ENCODE results near the gene TMOD4.

Gene TMOD4

DNA sequence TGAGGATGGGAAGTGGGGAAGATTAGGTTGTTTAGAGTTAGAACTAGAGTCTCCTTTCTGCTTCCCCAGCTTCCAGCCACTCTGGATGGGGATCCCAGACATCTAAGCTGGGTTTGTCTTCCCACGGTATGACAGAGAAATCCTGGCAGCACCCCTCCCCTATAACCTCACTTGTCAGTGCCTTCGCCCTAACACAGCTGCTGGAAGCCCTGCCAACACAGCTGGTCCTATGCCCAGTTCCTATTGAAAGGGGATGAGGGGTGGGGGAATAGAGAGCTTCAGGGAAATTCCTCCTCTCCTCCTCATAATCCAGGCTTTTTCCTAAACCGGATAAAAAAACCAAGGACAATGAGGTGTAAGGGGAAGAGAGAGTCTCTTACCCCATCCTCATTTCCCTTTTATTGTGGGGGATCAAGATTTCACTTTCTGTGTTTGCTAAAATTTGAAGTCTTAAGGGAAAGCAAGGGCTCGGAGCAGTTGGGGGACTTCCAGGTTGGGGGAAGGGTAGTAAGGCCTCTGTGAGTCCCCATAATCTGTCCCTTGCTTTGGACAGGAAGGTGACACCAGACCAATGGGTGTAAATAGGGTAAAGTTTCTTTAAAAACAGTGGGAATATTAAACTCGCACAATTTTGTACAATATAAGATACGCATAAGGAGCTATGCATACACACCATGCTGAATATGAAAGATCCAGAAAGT is 590 bp downstream of the TMOD4 start:
- DNase-seq: no peak

DNA sequence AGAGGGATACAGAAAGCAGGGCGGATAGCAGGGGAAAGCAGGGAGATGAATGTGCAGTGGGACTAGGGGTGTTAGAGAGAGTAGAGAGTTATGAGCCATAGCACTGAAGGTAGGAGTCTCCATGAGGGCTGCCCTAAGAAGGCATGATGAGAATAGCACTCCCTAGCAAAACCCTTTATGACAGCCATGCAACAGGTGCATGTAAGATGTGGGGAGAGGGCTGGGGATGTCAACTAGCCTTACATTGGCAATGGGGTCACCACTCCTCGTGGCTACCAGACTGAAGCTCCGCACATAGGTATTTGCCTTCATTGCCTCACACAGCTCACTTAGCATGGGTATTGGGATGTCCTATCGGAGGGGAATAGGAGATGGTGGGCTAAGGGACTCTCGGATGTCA is 4.6 kb downstream of the TMOD4 start:
- DNase-seq: no peak

DNA sequence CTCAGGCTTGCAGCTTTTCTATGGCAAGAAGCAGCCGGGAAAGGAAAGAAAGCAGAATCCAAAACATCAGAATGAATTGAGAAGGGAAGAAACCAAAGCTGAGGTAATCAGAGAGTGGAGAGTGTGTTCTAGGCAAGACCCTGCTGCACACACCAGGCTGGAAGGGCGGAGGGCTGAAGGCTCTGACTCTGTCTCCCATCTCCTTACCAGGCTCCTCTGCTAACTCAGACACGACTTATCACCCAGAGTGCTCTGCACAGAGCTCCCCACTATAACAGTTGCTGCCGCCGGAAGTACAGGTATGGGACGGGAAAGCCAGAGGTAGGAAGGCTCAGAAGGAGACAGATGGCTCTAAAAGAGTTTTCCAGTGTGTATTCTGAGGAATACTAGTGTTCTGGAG is 8.7 kb downstream of the TMOD4 start:
- DNase-seq: no peak

DNA sequence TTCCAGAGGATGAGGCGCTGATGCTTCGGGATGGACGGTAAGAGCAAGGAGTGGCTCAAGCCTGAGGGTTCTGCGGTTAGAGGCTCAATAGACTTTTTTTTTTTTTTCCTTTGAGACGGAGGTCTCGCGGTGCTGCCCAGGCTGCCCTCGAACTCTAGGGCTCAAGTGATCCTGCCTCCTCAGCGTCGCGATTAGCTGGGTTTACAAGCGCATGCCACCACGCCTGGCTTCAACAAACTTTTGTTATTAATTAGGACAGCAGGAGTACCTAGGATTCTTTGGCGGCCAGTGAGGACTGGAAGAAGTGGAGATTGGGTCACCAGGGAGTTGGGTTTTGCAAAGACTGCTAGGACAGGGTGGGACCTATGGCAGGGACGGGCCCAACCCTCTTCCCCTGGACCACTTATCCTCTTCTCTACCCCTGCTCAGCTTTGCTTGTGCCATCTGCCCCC is 9.2 kb downstream of the TMOD4 start:
- no peak for DNase-seq

DNA sequence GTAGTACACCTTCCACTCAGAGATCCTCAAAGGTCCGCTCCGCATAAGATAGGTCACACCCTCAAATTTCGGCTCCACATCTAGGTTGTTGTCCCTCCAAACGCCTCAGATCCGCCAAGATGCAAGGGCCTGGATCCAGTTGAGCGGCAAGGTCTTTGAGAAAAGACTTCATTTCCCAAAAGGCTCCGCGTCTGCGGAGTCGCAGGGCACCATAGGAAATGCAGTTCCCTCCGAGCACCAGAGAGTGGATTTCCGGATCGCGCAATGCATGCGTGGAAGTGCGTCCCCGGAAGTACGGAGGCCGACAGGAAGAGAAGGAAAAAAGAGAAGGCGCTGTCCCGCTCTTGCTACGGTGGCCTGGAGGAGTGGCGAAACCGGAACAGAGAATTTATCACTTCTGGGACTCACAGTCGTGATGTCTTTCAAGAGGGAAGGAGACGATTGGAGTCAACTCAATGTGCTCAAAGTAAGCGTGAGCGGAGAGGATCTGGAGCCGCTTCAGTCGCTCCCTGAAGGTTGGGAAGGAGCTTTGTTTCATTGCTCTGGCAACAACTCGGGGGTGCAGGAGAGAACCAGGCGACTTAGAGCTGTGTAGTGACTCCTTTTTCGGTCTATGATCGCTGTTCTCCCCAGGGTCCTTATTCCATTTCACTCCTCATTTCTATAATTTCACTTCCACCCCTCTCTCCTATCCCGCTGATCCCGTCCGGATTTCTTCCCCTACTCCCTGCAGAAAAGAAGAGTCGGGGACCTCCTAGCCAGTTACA is 9.9 kb downstream of the TMOD4 start, which contains the start of the genes LYSMD1 and SCNM1:
Gene LYSMD1, minus strand, starts transcription at position 165 of the 767 bp plus-strand sequence. CDS start 644 bp downstream, outside the sequence.
Gene SCNM1, plus strand, starts transcription at position 407 of the 767 bp plus-strand sequence. Its CDS starts 9 bp downstream, at position 416.
- DNase-seq: peak; percentile 98

DNA sequence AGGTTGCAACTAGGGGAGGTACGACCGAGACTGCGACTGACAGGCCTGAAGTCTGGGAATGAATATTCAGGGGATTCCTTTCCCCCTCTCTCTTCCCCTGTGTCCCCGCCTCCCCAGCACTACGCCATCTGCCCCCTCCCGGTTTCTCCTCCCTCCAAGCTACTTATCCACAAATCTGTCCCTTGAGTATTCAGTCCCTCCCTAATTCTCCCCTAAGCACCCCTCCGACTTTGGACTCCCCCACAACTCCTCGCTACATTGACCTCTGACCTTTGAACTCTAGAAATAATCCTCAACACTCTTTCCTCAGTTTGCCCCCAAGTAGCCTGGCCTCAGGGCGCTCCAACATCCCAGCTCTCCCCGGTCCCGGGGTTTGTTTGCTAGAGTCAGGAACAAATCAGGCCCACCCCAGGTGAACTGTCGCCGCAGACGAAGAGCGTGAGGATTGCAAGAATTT is 10.5 kb downstream of the TMOD4 start:
- no peak for DNase-seq

DNA sequence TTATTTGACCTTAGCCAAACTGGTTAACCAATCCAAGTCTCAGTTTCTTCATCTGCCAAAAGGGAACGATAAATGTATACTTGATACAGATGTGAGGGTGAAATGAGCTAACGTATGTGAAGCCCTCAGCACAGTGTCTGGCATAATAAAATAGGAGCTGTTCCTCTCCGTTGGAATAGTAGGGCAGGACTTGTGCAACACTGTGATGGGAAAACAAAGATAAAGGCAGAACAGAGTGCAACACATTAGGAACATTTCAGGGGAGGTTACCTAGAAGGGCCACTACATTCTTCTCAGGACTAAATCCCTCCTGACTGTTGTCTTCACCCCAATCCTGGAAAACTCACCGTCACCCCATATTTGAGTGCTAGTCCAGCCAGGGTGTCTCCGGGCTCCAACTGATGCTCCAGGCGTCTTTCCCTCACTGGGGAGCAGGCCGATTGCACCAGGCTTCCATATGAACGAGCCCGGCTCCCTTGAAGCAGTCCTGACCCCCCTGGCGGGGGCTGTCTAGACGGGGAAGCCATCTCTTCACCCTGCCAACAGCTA is 11.0 kb downstream of the TMOD4 start:
- no peak for DNase-seq

DNA sequence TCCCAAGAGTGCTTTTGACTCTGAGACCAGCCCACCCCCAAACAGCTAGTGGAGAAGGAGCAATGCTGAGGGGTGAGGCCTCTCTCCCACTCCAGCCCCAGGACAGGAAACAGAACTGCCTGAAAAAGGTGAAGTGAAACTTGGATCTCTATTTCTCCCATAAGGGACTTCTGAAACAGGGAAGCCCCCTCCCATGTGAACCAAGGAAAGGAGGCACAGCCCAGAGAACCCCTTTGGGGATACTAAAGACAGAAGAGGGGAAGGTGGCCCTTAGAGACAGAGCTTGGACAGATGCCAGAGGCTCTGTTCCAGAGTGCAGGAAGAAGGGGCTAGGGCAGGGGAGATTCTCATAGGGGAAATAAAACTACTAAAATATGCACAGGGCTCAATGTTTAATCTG is 16.4 kb downstream of the TMOD4 start:
- no peak for DNase-seq

DNA sequence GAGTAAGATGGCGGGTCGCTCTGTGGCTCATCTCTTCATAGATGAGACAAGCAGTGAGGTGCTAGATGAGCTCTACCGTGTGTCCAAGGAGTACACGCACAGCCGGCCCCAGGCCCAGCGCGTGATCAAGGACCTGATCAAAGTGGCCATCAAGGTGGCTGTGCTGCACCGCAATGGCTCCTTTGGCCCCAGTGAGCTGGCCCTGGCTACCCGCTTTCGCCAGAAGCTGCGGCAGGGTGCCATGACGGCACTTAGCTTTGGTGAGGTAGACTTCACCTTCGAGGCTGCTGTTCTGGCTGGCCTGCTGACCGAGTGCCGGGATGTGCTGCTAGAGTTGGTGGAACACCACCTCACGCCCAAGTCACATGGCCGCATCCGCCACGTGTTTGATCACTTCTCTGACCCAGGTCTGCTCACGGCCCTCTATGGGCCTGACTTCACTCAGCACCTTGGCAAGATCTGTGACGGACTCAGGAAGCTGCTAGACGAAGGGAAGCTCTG is 17.0 kb downstream of the TMOD4 start:
- no peak for DNase-seq

DNA sequence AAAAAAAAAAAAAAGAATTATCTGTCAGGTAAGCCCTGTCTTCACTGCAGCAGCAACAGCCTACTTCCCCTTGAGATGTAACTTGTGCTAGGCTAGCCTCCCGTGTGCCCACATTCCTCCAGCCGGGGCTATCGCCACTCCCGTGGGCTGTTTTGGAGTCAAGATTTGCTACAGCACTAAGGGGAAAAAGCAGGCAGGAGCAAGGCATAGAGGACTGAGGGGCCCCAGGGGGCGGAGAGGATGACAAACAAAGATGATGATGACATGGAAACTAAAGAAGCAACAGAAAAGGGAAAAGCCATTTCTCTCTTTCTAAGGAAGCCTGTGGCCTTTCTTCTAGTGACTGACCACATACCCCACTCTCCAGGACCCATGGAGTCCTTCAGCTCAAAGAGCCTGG is 17.5 kb downstream of the TMOD4 start:
- DNase-seq: no peak

DNA sequence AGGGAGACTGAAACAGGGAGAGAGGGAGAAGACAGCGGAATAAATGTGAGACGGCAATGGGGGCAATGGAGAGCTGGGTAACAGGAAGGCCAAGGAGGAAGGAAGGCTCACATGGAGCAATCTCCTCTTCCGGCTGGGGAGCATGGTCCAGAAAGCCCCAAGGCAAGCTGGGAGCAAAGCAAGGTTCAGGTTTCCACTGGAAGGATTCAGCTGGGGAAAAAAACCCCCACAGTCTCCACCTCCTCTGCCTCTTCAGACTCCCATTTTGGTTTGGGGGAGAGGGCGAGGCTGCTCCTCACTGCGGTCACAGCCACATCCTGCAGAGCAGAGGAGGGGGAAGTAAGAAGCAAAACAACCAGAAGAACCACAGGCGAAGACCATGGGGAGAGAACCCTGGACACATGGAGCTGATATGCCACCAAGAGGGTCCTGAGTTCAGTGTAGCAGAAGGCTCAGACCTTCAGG is 18.7 kb downstream of the TMOD4 start:
- peak; percentile 69 for DNase-seq

DNA sequence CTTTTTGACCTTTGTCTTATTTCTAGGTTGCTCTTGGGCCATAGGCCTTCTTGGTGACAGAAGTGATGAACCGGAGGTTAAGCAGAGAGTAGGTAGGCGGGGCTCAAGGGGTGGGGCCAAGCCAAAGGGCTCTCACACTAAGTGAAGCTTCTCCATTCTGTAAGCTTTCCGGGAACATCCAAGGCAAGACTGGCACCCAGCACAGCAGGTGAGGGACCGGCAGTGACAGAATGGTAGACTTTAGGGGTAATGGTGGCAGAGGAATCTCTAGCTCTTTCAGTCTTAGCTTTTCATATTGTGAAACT is 19.3 kb downstream of the TMOD4 start, which contains the start of gene TNFAIP8L2:
Gene TNFAIP8L2, plus strand, starts transcription at position 135 of the 305 bp plus-strand sequence. CDS start 2,049 bp downstream, outside the sequence.
- peak; percentile 76 for DNase-seq

DNA sequence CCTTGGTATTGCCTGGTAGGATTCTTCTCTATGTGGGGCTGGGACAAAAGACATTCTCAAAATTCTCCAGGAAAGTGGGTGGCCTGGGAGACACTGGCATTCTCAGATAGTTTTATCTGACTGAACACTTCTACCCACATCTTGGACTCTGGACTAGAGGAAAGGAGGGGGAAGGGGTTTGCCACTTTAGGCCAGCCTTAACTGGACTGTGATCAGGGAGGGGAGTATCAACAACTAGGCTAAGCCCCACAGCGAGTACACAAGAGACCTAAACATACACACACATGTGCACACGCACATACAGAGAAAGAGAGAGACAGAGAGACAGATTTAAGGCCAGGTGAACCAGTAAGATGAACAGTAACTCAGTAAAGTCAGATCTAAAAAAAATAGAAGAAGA is 28.1 kb downstream of the TMOD4 start:
- no peak for DNase-seq

DNA sequence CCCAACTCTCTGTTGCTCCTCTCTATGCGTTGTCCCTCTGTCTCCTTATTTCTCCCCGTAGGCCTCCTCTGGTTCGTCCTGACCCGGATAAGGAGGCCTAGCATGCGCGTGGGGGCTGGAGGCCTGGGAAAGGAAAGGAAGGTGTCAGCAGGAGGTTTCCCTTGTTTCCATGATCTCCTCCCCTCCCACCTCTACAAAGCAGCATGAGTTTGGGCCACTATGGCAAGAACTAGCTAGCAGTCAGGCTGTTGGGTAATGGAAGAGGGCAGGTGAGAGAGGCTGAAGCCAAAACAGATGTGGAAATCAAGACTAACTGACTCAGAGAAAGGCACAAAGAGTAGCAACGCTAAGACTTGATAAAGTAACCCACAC is 28.7 kb downstream of the TMOD4 start:
- no peak for DNase-seq

DNA sequence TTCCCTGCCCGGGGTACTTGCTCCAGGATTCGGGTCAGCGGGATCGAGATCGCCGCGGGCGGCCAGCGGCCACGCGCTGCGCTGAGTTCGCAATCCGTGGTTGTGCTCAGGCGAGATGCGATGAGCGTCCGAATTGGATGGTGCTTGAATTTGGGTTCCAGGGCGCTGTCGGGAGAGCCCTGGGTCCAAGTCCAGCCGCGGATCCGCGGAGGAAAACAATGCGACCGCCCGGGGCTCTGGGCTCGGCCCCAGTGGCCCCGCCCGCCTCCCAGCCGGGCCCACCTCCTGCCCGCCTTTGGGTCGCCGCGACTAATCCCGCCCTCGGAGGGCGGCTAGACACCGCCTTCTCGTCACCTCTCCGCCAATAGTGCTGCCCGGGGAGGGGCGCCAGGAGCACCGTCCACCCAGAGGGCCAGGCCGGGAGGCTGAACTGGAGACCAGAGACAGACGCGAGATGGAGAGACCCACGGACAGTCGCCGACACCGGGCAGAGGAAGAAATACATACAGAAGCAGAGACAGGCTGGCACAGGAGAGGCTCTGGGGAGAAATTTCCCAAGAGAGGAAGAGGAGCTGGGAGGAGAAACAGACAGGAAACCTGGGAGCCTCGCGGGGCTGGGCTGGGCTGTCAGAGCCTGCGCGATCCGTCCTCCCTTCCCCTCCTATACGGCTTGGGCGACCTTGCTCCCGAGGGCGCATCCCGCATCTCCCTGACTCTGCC is 29.2 kb downstream of the TMOD4 start, which contains the start of gene SEMA6C:
Gene SEMA6C, minus strand, starts transcription at position 220 of the 720 bp plus-strand sequence. CDS start 4,010 bp downstream, outside the sequence.
- DNase-seq: peak; percentile 88

DNA sequence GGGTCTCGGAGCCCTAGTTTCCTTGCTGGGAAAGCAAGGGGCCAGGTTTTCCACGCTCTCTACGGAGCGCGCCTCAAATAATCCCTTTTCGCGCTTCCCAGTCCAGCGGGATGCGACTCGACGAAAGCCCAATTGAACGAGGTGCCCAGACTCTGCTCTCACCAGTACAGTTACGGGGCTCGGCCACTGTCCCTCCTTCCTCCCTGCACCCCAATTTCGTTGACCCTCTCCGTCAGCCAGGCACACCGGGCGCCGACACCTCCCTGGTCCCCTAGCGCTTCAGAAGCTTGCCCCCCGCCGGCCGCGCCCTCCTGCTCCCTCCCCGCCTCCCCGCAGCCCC is 29.7 kb downstream of the TMOD4 start:
- no peak for DNase-seq

DNA sequence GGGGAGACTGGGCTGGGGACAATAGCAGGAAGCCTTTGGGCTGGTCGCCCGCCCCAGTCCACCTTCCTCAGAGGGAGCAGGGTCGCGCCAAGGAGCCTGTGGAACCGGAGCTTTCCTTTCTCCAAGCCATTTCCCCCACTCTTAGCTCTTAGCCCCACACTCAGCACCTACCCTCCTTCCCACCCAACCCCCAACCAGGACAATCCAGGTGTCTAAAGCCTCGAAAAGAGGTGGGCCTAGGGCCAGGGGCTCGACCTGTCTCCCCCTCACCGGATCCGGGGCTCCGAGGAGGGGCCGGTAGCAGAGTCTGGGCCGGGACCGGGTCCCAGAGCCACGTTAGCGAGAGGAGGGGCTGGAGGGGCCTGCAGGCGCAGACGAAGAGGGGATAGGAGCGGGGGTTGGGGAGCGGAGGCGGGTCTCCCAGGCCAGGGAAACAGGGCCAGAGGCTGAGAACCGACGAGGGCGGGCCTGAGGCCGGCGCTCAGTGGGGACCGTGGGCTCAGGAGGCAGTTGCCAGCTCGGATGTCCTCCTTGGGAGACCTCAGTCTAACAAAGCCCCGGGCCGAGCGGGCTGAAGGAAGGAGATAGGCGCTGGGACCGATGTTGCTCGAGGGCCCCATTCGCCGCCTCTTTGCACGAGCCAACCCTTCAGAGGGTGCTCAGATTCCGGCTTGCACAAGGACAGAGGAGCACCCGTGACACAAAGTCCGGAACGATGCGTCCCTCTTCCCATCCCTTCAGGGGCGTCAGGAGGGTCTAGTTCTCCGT is 30.3 kb downstream of the TMOD4 start:
- DNase-seq: no peak

DNA sequence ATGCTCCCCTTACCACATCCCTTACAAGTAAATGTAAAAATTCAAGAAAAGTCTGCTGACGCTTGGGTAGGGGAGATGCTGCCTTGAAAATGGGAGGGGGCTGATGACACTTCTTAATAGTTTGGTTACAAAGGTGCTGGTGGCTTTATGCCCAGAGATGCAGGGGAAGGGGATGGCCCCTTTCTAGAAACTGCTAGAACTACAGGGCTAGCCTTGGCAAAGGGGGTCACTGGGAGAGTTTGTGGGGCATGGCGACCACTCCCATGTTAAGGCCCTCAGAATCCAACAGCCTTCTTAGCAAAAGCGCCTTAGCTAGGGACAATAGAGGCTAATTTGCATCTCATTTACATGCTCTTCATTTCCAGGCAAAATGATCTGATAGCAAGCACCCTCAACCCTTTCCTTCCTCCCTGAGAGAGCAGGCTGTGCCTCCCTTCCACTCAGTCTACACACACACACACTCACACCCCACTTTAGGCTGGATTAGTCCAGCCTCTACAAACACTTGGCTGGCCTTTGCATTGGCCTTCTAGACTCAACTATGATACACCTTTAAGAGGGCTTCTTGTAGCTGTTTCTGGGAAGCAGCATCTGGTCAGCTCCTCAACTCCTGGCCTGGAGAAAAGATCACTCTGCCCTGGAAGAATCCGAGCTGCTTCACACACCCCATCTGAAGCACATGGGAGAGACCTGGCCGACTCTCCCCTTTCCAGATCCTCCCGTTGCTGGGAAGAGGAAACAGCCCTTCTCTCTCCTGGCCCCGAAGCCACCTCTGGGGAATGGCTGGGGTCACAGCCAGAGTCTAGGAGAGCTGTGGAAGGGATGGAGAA is 31.1 kb downstream of the TMOD4 start:
- DNase-seq: no peak

DNA sequence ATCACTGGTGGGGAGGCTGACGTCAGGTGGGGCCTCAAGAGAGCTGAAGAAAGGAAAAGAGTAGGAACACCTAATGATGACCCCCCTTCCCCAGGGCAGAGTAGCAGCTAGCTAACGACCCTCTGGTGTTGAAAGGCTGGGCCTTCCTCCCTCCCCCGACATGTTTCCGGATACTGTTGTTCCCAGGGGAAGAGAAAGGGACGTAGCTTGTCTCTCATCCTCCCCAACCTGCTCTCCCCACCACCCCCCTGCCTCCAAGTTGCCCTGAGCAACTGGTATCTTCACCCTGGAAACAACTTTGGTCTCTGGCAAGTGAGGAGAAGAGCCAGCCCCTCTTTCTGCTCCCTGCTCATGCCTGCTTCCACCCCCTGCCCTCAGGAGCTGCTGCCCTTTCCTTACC is 31.8 kb downstream of the TMOD4 start:
- no peak for DNase-seq

DNA sequence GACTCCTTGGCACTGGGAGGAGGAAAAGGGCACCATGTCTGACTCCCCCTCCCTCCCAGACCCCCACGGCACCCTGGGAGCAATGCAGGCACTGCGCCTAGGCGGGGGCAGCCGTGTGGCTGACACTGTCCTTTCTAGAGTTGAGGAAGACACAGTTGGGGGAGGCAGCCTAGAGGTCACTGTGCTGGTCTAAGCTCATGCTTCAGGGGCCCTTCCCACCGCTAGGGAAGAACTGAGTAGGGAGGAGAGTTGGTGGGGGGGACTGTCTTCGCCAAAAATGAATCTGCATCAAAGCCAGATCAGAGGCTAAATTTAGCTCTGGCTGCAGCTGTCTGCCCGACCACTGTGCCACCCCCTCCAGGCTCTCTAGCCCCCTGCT is 32.7 kb downstream of the TMOD4 start:
- DNase-seq: no peak

DNA sequence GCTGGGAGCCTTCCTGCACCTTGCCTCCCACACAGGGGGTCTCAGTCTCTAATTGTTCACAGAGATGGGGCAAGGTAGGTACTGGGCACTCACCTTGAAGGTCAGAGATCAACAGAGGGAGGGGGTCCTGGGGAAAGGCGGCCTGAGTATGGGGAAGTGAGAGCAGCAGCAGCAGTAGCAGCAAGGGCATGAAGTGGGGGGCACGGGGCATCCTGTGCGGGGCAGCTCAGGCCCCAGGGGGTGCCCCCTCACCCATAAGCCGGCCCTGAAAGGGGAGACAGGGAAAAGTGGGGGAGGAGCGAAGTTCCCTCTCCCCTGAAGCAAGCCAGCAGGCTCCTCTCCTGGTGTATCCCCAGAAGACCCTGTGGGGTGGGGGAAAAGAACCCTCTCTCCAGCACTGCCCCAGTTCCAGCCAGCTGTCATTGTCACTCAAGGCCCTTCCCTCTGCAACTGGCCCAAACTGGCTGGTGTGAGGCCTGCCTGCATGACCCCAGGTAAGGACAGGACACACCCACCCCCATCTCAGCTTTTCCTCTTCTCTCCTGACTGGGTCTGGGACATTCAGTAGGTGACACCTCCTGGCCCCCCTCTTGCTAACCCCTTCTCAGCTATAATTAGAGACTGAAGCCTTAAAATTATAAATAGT is 33.2 kb downstream of the TMOD4 start:
- no peak for DNase-seq
